ENCODE results near the gene CPLANE2.
"Not testable (repeated sequence)": the region's sequence is repeated elsewhere in the genome, so short reads cannot be mapped to it uniquely, and the experiment has no call there.

Gene CPLANE2

DNA sequence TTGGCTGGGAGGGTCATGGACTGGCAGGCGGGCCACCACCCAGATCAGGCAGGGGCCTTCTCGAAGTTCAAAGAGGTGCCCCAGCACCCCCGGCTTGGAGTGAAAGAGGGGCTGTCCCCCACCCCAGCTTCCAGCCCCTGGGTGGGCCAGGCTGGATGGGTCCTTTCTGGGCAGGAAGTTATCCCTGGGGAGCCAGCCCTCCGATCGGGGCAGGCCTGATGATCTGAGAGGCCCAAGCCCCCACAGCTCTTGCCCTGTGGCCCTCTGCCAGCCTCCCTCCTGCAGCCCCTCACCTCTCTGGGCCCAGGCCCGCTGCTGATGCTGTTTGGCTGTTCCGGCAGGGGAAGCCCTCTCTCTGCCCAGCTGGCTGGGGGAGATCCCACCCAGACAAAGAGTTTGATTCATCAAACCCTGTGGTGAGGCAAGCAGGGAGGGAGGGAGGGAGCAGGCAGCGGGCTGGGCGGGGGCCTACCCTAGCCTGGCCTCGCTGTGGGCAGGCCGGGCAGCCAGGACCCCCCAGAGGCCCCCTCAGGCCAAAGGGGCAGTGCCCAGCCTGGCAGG, 27.1 kb downstream of the CPLANE2 start:
- no peak for DNase-seq (ENCODE audit: low read depth in 2 of 2)

DNA sequence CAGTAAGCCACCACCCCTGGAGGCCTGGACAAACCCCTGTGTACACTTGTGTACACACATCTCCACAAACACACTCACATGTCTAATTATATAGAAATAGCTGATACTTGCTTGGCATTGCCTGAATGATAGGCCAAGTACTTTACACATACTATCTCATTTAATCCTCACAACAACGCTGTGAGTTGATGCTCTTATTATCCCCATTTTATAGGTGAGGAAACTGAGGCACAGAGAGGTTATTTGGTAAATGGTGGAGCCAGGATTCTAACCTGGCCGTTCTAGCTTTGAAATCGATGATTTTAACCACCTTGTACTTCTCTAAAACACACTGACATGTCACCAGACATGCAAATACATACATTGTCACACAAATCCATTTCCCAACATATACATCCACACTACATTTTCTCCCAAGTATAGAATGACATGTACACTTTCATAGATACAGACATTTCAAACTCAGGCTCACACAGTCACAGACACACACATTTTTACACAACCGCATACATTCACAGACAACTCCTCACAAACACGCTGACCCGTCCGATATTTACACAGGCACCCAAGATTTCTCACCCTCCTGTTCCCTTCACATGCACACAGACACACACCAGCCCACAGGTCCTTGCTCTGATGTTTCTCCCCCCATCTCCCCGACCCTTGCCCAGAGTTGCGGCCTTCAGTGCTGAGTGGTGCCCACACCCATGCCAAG, 27.7 kb downstream of the CPLANE2 start:
- no peak for DNase-seq (ENCODE audit: low read depth in 2 of 2)

DNA sequence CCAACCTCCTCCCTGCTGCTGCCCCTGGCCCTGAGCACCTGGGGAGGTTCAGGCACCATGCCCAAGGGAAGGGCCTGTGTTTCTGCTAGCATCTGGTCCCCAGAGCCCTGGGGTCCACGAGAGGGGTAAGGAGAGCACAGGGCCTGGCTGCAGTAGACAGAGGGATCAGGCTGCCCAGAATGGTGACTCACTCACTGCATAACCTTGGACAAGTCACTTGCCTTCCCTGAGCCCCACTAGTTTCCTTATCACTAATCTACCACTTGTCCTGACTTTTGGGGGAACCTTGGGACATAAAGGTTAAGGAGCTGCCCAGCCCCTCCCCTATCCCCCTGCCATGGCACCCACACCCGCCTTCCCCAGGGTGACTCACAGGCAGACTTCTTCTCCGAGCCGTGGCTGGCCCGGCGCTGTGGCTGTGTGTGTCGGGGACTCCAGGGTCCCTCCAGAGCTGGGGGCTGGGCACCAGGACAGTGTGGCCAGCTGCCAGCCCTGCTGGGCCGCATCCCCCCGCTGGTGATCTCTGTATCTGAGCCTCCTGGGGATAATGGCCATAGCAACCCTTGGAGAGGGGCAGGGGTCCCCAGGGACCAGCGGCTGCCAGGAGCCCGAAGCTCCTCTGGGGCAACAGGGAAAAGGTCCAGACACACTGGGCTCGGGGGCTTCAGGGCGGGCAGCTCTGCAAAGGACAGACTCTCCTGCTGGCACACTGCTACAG, 28.6 kb downstream of the CPLANE2 start:
- no peak for DNase-seq (ENCODE audit: low read depth in 2 of 2)

DNA sequence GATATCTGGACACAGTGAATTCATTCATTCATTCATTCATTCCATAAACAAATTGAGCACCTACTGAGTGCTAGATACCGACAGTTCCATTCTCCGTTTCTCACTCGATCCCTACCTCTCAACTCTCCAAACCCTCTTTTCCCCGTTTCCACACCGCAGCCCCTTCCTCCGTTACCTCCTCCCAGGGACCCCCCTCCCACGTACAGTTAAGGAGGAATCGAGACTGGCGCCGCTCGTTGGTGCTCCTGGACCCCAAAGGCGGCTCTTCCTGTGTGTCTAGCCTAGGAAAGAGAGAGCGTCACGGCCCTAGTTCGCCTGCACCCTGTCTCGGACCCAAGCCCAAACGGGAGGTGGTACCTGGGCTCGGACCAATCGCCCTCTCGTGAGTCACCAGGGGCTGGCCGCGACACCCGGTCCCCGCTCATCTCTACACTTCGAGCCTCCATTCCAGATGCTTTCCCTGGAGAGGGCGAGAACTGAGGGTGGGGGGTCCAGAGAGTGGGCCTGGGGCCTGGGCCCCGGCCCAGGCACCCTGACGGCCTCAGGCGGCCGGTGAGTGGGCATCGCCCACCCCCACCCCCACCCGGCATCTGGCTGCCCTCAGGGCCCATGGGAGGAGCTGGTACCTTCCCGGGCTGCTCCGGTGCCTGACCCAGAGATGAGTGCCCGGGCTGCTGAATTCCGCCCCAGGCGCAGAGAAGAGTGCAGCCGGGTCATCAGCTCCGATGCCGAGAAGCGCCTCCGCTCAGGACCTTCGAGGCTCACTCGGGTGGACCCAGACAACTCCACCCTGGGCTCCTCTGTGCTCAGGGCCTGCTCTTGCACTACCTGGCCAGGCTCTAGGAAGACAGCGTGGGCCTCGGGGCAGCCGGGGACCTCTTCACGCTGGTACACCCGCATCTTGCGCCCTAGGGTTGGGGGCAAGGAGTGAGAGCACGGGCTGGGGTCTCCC, 29.4 kb downstream of the CPLANE2 start:
- DNase-seq (ENCODE audit: low read depth in 2 of 2): no peak

DNA sequence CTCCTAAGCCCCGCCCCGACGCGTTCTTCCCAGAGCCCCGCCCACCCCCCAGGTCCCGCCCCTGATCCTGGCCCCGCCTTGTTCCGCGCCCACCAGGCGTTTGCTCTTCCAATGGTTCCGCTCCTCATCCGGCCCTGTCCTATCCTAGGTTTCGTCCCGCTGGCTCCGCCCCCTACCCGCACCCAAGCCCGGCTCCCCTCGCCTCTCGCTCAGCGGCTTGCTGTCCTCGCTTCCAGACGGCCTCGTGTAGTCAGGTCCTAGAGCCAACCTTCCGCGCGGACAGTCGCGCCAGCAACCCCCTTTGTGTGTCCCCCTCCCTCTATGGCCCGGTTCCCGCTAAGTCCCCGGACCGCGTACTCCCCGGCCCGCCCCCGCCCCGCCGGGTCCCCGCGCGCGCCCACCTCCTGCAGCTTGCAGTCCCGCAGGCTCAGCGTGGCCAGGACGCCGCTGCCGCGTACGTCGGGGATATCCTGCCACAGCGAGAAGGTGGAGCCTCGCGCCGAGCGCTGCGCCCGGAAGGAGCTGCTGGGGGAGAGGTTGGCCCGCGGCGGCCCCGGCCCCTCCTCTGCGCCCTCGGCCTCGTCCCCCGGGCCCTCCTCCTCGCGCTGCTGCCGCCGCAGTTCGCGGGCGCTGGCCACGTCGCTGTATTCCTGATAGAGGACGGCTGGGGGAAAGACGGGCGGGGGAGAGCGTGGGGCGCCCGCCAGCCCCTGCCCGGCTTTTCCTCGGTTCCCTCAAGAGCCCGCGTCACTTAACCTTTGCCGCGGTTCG, 30.3 kb downstream of the CPLANE2 start:
- peak; percentile 82 to 92 for DNase-seq (ENCODE audit: low read depth in 2 of 2)

DNA sequence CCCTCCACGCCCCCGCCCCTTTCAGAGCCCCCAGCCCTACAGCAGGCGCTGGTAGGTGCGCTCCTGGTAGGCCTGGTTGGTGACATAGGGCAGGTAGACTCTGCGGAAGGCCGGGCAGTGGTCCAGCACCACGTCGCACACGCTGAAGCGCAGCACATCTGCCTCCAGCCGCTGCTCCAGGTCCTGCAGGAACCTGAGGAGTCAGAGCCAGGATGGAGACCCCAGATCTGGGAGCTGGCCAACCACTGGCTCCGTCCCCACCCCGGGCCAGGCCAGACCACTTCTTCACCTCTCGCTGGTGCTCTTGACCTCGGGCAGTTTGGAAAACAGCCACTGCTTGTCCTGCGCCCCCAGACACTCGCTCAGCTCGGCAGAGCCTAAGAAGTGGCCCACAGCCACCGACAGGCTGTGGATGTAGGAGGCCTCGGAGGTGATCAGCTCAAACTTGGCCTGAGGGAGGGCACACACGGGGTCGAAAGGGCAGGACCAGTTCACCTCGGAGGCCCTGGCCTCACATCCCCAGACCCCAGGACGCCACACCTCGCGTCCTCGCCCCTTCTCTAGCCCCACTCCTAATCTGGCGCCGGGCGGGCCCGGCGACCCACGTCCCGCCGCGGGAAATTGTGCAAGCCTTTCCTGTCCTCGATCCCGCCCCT, 31.0 kb downstream of the CPLANE2 start:
- DNase-seq (ENCODE audit: low read depth in 2 of 2): no peak

DNA sequence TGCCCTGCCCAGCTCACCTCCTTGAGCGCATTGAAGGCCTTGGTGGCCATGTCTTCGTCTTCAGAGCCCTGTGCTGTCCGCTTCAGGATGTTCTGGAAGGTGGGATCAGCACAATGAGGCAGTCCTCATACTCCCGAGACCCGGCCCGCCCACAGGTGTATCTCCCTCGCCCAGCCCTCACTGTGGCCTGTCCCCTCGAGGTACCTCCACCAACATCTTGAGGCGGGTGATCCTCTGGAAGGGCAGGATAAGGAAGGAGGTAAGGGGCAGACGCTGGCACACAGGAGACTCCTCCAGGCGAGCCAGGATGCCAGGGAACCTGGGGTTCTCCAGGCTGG, 31.7 kb downstream of the CPLANE2 start:
- no peak for DNase-seq (ENCODE audit: low read depth in 2 of 2)

DNA sequence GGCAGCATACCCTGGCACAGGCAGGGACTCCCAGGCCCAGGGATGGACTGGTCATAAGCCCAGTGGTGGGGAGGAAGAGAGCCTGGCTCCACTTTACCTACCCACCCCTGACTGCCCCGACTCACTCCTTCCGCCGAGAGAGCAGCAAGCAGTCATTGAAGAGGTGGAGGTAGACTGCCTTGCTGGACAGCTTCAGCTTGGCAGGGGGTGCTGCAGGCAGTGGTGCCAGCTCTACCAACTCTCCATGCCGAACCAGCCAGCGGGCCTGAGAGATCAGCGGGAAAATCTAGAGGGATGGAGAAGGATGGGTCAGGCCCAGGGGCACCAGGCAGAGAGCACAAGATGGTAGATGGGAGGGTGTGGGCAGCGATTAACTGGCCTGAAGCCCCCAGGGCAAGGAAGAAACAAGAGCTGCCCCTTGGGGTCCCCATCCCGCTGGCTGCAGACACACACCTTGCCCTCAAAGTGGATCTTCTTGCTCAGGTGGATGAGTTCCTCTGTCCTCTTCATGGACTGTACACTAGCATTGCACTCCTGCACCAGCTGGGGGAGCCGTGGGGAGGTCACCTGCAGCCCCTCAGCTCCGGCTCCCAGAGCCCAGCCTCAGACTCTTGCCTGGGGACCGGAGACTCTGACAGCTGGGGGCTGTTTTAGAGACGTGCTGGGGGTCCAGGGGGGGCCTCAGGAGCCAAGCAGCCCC, 32.2 kb downstream of the CPLANE2 start:
- DNase-seq (ENCODE audit: low read depth in 2 of 2): peak in 1 of 2 donors; percentile 21

DNA sequence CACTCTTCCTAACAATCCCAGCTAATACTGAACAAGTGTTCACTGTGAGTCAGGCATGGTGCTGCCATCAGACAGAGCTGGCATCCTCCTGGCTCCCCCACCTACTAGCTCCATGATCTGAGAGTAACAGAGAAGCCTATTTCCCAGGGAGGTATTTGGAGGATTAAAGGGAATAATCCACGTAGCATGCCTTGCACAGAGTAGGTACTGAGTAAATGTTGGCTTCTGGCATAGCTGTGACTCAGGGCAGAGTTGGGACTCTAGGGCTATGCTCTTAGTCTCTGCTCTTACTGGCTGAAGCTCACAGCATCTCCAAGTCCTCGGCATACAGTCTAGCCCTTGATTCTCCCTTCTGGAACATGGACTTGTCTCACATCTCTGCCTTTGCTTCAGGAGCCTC, 32.8 kb downstream of the CPLANE2 start:
- no peak for DNase-seq (ENCODE audit: low read depth in 2 of 2)

DNA sequence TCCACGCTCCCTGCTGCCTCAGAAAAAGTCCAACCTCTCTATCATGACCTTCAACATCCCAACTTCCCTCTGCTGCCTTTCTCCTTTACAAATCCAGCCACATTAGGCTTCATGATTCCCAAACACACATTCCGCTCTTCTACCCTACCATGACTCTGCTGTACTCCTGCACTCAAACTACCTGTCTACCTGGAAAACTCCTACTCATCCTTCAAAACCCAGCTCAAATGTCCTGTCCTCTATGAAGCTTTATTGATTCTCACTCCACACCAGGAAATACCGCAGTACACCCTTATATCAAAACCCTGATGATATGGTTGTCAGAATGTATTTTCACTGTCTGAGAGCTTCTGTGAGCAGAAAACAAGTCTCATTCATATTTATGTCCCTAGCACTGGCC, 33.4 kb downstream of the CPLANE2 start:
- DNase-seq (ENCODE audit: low read depth in 2 of 2): no peak

DNA sequence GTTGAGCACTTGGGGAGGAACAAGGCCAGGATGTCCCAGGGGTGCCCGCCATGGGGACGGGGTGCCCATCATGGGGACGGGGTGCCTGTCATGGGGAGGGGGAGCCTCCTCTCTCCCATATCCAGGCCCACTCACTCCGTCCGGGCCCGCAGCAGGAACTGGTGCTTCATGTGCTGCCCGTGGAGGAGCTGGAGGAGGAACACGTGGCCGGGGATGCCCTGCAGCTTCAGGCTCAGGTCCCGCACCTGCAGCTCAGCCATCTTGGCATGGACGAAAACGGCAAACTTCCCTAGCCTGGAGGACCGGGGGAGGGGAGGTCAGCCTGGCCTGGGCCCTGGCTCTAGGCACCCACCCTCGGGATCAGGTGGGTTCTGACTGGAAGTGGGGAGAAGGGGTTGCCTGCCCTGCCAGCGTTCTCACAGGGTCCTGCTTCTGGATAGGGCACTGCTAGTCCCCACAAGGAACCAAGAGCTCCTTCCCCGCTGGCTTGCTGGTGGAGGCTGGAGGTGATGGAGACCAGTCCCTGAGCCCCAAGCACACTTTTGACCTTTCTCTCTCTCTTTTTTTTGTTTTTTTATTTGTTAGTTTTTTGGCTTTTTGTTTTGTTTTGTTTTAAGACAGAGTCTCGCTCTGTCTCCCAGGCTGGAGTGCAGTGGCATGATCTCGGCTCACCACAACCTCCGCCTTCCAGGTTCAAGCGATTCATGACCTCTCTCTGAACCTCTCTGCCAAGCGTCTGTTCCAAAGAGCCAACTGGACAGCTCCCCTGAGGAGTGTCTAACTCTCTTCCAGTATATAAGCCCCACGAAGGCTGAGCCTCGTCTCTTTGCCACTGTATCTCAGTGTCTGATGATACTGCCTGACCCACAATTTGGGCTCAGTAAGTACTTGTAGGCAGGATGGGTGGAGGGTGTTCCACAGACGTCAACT, 34.4 kb downstream of the CPLANE2 start:
- DNase-seq (ENCODE audit: low read depth in 2 of 2): no peak

DNA sequence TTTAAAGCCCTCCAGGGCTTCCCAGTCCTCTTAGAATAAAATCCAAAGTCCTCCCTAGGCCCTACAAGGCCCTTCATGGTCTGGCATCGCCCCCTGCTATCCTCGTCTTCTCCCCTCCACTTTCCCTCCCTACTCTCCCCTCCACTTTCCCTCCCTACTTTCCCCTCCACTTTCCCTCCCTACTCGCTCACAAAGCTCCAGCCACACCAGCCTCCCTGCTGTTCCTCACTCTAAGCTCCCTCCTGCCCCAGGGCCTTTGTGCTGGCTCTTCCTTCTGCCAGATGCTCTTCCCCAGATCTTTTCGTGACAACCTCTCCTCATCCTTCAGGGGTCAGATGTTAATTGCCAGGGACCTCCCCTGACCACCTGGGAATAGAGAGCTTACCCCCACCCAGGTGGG, 37.3 kb downstream of the CPLANE2 start:
- no peak for DNase-seq (ENCODE audit: low read depth in 2 of 2)

DNA sequence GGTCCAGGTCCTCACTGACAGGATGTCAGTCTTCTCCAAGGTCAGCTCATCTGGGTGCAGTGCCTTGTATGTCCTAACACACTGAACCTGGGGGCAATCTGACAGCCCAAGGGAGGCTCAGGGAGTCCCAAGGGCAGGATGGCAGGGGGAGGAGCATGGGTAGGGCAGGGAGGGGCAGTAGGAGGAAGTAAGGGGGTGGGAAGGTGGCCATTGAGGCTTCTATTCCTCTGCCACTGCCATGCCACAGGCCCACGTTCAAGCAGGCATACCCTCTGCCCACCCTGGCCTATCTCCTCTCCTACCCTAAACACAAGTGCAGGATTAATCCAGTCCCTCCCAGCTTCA, 37.9 kb downstream of the CPLANE2 start:
- DNase-seq (ENCODE audit: low read depth in 2 of 2): no peak

DNA sequence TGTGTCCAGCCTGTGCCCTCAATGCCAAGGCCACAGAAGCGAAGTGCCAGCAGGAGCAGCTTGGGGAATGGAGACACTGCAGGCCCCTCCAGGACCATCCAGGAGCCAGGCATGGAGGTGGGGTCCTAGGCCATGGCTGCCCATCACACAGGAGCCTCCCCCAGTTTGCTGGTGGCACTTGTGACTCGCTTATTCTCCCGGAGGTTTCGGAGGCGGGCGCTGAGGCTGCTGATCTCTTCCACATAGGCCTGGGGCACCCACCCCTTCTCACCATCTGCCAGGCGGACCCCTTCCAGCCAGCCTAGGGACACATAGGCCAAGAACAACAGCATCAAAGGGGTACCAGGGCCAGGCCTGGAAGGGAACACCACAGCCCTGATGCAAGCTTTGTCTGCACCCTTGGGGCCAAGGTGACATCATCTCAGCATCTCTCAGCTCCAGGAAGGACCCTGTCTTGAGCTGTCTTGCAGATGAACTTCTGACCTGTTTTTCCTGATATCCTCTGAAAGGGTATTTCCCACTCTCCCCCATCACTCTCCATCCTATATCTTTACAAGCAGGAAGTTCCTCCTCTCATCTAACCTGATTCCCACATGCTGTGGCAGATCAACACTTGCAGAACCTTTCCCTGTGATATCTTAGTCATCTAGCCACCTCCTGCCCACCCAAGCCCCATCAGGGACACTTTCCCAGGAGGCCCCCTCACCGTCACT, 38.4 kb downstream of the CPLANE2 start:
- no peak for DNase-seq (ENCODE audit: low read depth in 2 of 2)

DNA sequence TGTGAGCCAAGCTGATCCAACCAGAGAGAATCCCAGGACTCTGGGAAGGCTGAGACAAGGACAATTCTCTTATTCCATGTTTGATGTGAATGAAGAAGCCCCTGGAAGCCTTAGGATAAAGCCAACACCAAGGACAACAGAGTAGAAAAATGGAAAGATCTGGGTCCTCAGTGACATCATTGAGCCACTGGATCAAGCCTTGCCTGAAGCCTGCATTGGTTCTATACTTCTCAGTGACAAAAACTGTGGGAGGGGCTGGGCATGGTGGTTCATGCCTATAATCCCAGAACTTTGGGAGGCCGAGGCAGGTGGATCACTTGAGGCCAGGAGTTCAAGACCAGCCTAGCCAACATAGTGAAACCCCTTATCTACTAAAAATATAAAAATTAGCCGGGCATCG, 40.1 kb downstream of the CPLANE2 start:
- no peak for DNase-seq (ENCODE audit: low read depth in 2 of 2)

DNA sequence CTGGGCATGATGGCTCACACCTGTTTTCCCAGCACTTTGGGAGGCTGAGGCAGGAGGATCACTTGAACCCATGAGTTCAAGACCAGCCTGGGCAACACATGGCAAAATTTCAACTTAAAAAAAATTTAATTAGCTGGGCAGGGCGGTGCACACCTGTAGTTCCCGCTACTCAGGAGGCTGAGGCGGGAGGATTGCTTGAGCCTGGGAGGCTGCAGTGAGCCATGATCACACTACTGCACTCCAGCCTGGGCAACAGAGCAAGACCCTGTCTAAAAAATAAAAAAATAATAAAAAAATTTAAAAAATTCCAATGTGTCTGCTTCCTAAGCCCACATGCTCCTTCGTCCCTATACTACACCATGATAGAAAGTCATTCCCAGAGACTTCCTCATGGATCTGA, 40.8 kb downstream of the CPLANE2 start:
- not testable (repeated sequence) for DNase-seq (ENCODE audit: low read depth in 2 of 2)

DNA sequence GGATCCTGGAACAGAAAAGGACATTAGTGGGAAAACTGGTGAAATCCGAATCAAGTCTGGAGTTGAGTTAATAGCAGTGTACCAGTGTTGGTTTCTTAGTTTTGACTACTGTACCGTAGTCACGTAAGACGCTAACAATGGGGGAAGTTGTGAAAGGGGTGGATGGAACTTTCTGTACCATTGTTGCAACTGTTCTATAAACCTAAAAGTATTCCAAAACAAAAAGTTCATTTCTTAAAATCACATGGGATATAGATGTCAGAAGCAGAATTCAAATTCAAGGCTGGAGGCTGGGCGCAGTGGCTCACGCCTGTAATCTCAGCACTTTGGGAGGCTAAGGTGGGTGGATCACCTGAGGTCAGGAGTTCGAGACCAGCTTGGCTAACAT, 41.5 kb downstream of the CPLANE2 start:
- DNase-seq (ENCODE audit: low read depth in 2 of 2): no peak

DNA sequence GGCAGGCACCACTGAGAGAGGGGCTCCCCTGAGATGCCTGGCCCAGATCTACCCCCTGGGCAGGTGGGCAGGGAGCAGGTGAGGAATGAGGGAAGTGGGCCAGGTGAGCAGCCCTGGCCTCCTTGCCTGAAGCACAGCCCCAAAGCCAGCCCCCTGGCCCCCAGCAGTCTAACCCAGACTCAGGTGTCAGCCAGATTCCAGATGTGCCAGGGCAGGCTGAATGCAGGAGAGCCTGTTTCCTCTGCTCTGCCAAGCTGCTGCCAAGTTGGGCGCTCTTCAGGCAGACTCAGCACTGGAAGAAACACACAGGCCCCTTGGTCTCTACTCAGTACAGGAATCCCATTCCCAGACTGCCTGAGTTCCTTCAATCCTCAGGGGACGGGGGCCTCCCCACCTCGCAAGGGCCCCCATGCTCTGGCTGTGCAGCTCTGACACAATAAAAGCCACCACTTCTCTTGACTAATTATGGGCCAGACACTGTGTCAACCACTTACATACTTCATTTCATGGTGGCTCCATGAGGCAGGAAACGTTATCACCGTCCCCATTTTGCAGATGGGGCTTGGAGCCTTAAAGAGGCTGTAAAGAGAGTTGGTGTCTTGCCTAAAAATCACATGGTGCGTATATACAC, 45.0 kb downstream of the CPLANE2 start:
- no peak for DNase-seq (ENCODE audit: low read depth in 2 of 2)

Measured in stimulated activated CD8-positive, alpha-beta memory T cell treated with anti-CD3 and anti-CD28 coated beads, Interleukin-2, amount 100 ng/mL, for 48 hours (primary cell).